ENCODE measurements around the gene CNTNAP5.

Gene CNTNAP5

GRCh38 chr2:124898827-124899226 lies 873.7 kb downstream of the CNTNAP5 start:
- DNase-seq (ENCODE audit: low spot score) = no peak

- no peak for DNase-seq (ENCODE audit: low spot score)
Measured at GRCh38 chr2:124908411-124908810, 883.3 kb downstream of the CNTNAP5 start.

- no peak for DNase-seq (ENCODE audit: low spot score)
Measured at GRCh38 chr2:124911560-124911959, 886.5 kb downstream of the CNTNAP5 start.

GRCh38 chr2:124913868-124914267 lies 888.8 kb downstream of the CNTNAP5 start:
- DNase-seq (ENCODE audit: low spot score) = no peak

GRCh38 chr2:124915567-124915966 lies 890.5 kb downstream of the CNTNAP5 start:
- no peak for DNase-seq (ENCODE audit: low spot score)

GRCh38 chr2:124919296-124919695 lies 894.2 kb downstream of the CNTNAP5 start:
- no peak for DNase-seq (ENCODE audit: low spot score)

GRCh38 chr2:124920448-124920847 lies 895.4 kb downstream of the CNTNAP5 start:
- no peak for DNase-seq (ENCODE audit: low spot score)

- no peak for DNase-seq (ENCODE audit: low spot score)
Measured at GRCh38 chr2:124921191-124921590, 896.1 kb downstream of the CNTNAP5 start.

- no peak for DNase-seq (ENCODE audit: low spot score)
Measured at GRCh38 chr2:124923097-124923496, 898.0 kb downstream of the CNTNAP5 start.

GRCh38 chr2:124933883-124934282 lies 908.8 kb downstream of the CNTNAP5 start:
- DNase-seq (ENCODE audit: low spot score) = no peak

GRCh38 chr2:124953921-124954320 lies 928.8 kb downstream of the CNTNAP5 start:
- no peak for DNase-seq (ENCODE audit: low spot score)

GRCh38 chr2:124959581-124959980 lies 934.5 kb downstream of the CNTNAP5 start:
- no peak for DNase-seq (ENCODE audit: low spot score)

- DNase-seq (ENCODE audit: low spot score) = no peak
Measured at GRCh38 chr2:124961132-124961531, 936.0 kb downstream of the CNTNAP5 start.

Data from HuH-7.5 (cell line).